Neuron (in vitro differentiated cells): ENCODE measurements around the gene NDUFAF8.

ENCODE experiments used
- H2AFZ ChIP-seq: one replicate; pipeline ENCODE4 v1.6.1; 2013; ENCODE audit warnings: low read depth, mild to moderate bottlenecking, inconsistent platforms, low read length, moderate library complexity
- H3K27me3 ChIP-seq: one replicate; pipeline ENCODE4 v1.6.1; 2013; ENCODE audit warnings: low read length; ENCODE audit not compliant: insufficient read depth
- H3K36me3 ChIP-seq: one replicate; pipeline ENCODE4 v1.6.1; 2013; ENCODE audit warnings: low read length; ENCODE audit not compliant: insufficient read depth
- H3K4me1 ChIP-seq: one replicate; pipeline ENCODE4 v1.6.1; 2013; ENCODE audit warnings: low read length; ENCODE audit not compliant: insufficient read depth
- H3K4me3 ChIP-seq: 2 replicates; pipeline ENCODE4 v1.5.1; 2013; ENCODE audit warnings: mild to moderate bottlenecking, low read length, moderate library complexity
- H3K9me3 ChIP-seq: one replicate; pipeline ENCODE4 v1.6.1; 2013; ENCODE audit warnings: low read length

Gene NDUFAF8

DNA sequence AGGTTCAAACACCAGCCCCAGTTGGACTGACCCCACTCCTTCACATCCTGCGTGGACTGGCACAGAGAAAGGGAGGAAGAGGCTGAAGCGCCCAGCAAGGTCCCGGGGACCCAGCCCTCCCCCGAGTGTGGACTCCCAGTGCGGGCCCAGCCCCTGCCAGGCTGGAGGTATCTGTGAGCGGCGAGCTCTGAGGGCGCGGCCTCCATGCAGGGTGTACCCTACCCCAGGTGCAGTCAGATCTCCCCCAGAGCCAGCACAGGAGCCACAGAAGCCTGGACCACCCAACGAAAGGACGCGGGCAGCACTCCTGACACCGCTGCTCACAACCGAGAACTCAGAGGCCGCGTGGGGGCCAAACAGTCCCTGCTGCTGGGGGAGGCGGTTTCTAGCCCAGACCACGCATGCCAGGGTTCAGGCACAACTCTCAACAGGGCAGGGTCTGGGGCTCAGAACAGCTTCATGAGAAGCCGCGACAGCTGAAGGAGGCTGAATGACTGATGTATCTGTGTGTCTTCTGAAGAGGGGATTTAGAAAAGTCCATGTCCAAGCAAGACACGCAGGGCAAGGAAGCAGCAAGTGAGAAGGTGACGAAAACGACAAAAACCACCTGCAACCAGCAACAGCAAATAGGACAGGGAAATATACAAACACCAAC, 47.5 kb downstream of the NDUFAF8 start:
- H3K4me3 ChIP-seq, result no peak overlapping the region
- no peak overlapping the region for H2AFZ ChIP-seq
- peaks cover 29% of the 10 kb centered on the region for H3K36me3 ChIP-seq
- no peaks in the 10 kb centered on the region for H3K9me3 ChIP-seq
- no peaks in the 10 kb centered on the region for H3K4me1 ChIP-seq
- no peaks in the 10 kb centered on the region for H3K27me3 ChIP-seq

- H3K36me3 ChIP-seq, result peaks cover 29% of the 10 kb centered on the region
- no peaks in the 10 kb centered on the region for H3K27me3 ChIP-seq
- H3K9me3 ChIP-seq, result no peaks in the 10 kb centered on the region
- H3K4me1 ChIP-seq, result no peaks in the 10 kb centered on the region
- H3K4me3 ChIP-seq, result no peak overlapping the region
- no peak overlapping the region for H2AFZ ChIP-seq
Measured at GRCh38 chr17:81287152-81287551, 48.0 kb downstream of the NDUFAF8 start.

- Histone ChIP-seq H3K27me3 (no peaks in the 10 kb centered on the region), H3K4me3 (no peak overlapping the region), H3K4me1 (no peaks in the 10 kb centered on the region), H3K9me3 (no peaks in the 10 kb centered on the region), H2AFZ (no peak overlapping the region), H3K36me3 (peaks cover 24% of the 10 kb centered on the region)
Measured at GRCh38 chr17:81287741-81288430, 48.8 kb downstream of the NDUFAF8 start.

GRCh38 chr17:81288715-81289114, 49.6 kb downstream of the NDUFAF8 start:
- Histone ChIP-seq H3K36me3 (peaks cover 24% of the 10 kb centered on the region), H2AFZ (no peak overlapping the region), H3K4me1 (no peaks in the 10 kb centered on the region), H3K27me3 (no peaks in the 10 kb centered on the region), H3K4me3 (no peak overlapping the region), H3K9me3 (no peaks in the 10 kb centered on the region)

DNA sequence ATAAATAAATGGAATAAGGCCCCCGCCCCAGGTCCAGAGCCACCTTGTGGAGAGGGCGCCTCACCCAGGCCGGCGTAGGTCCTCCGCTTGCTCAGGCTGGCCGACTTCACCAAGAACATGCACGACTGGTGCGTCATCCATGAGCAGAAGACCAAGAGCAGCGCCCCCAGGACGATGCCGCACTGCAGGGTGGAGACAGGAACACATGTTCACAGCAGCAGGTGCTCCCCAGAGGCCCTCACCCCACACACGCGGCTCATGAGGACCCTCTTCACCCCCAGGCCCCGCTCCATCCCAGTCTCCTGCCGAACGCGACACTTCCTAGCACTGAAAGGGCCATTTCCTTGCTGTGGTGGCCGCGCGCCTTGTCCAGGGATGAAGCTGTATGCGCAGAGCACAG, 50.5 kb downstream of the NDUFAF8 start:
- H3K36me3 ChIP-seq, result peaks cover 24% of the 10 kb centered on the region
- H3K4me1 ChIP-seq, result peaks cover 4% of the 10 kb centered on the region
- H2AFZ ChIP-seq, result no peak overlapping the region
- H3K27me3 ChIP-seq, result no peaks in the 10 kb centered on the region
- H3K9me3 ChIP-seq, result no peaks in the 10 kb centered on the region
- H3K4me3 ChIP-seq, result no peak overlapping the region

DNA sequence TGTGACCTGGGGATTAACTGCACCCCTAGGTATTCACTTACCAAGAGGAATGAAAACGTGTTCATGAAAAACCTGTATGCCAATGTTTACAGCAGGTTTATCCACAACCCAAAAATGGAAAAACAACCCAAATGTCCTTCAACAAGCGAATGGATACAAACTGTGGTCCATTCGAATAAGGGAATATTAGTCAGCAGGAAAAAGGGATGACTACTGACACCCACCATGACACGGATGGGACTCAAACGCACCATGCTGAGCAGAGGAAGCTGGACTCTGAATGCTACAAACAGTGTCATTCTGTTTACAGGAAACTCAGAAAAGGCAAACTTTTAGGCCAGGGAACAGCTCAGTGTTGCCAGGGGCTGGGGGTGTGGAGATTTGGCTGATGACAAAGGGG, 51.1 kb downstream of the NDUFAF8 start:
- Histone ChIP-seq H3K4me1 (peaks cover 4% of the 10 kb centered on the region), H3K9me3 (no peaks in the 10 kb centered on the region), H3K36me3 (peaks cover 24% of the 10 kb centered on the region), H3K4me3 (no peak overlapping the region), H2AFZ (no peak overlapping the region), H3K27me3 (no peaks in the 10 kb centered on the region)
